Globus pallidus (tissue), 1 donor: Measurements from ENCODE around the gene IMPA2.
"Not testable (repeated sequence)": the region's sequence is repeated elsewhere in the genome, so short reads cannot be mapped to it uniquely, and the experiment has no call there.

Experiments
- DNase-seq: peaks from one replicate; pipeline ENCODE4 v3.0.0-alpha.2; 2015; ENCODE audit warnings: low spot score

The IMPA2 gene

DNA sequence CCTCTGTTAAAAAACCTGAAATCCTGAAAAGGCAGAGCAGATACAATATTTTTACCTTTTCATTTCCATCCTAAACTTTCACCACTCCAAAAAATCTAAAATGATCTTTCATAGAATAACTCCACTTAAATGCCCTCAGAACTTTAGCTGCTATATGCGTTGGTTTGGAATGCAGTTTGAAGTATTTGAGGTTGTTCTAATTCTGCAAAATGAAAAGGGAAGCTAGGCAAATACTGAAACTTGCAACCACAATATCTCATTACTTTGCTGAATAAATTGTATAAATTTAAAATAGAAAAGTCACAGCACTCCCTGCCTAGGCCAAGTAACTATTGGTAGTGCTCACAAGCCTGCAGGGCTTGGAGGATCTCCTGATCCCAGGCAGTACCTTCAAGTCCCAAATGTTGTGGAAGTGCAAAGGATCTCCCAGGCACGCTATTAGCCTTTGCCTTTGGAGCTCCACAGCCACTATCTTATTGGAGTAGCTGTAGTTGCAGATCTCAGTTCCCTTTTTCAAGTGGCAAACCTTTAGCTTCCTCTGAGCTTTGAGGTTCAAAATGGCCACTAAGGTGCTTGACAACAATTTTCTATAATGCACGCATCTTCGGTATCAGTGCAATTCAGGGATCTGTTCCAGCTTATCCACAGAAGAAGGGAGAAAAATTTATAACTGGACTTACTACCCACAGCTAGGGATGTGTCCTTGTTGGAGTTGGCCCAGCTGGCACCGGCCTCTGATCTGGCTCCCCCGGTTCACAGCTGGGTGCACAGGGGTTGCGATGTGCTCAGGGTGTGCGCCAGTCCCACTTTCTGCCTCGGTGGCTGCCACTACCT, 68.9 kb downstream of the IMPA2 start:
- peak; percentile 24 for DNase-seq

DNA sequence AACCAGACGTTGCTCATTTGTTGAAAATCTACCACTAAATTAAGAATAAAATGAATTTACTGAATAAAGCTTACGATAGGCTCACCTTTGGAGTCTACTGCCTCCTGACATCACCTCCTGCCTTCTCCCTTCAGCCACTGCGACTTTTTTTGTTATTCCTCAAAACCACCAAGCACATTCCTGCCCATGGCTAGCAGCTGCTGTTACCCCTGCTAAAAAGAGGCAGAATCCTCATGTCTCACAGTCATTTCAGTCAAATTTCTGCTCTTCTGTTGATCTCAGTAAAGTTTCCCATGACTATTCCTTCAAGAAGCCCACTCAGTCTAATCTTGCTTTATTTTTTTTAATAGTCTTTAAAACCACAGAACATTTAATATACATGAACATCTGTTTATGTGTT, 71.6 kb downstream of the IMPA2 start:
- no peak for DNase-seq

DNA sequence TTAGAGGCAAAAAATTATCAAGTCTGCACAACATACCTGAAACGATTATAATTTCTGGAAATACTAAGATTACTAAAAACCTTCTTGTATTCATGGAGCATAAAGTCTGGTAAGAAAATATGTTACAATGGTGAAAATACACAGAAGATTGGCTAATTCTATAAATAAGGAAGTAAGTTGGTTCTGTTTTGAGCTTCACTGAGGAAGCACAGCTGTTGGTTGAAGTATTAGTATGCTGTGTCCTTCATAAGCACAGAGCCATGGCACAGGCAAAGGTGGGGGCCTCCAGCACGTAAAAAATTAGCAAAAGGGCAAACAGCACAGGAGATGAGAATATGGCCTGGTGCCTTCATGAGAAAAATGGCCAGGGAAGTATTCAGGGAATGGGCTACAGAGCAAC, 72.0 kb downstream of the IMPA2 start:
- DNase-seq: no peak

DNA sequence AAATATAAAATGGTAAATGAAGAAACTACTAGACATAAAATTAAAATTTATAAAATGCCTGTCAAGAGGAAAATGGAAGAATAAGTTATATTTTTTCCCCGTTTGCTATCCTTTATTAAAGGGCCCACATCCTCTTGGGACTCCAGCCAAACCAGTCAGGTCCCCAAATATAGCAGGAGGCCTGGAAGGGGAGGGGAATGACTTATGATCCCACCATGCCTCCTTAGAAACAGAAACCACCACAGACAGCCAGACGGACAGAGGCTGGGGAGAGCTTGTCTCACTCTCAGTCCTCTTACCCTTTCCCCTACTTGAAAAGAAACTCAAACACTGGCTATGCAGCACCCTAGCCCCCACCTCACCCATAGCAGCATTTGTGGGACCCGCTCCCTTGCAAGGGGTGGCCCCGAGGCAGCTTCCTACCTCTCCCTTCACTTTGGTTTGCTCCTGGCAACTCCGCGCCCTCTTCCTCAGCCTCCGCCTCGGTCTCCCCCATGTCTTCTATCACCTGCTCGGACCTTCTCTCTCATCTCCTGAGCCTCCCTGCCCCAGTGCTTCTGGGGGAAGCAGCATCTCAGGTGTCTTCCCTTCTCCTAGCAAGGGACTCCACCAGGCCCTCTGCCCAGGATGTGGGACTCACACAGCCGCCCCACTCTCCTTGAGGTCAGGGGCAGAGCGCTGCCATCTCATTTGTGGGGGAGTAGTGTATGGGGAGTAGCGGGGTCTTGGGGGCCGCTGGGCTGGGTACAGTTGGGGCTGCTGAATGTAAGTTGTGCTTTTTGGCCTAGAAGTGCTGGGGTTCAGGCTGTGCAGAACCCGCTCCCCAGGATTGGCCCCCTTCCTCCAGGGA, 75.0 kb downstream of the IMPA2 start:
- DNase-seq: no peak

DNA sequence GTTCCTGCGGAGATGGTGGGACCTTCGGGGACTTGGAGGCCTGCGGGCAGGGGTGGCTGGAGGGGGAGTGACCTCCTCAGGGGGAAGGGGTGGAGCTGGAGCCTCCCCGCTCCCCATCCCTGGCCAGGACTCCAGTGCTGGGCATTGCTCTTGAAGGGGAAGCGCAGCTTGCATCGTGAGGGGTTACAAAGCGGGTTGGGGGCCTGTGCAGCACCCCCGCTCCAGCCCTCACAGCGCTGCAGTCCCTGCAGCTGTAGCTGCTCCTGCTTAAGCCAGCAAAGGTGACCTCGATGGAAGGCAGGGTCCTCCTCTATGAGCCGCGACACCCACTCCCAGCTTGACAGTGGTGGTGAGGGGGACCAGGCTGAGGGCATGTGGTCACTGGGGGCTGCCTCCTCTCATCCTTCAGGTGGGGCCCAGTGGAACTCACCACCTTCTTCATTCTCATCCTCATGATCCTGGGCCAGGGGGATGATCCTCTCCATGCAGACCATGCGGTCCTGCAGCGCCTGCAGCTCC, 75.6 kb downstream of the IMPA2 start:
- DNase-seq: no peak

DNA sequence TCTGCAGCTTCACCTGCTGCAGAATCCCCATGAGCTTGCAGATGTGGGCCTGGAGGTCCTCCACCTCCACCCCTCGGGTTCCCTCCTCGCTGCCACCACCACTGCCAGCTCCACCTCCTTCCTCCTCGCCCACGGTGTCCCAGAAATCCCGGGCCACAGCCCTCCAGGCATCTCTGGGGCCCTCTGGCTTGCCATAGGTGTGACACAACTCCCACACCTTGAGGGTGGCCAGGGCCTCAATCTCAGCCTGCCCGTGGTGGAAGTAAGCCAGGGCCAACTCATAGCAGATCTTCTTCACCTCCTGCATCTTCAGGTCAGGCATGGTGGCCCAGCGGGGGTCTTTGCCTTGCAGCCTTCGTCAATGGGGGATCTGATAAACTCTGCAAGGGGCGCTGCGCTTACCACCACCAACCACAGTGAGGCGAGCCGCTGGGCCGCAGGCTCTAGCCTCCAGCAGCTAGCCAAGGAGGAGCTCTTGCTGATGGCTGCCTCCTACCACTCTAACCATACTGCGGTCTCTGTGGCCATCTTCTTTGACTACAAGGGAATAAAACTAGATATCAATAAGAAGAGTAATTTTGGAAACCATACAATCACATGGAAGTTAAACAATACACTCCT, 76.2 kb downstream of the IMPA2 start:
- no peak for DNase-seq

DNA sequence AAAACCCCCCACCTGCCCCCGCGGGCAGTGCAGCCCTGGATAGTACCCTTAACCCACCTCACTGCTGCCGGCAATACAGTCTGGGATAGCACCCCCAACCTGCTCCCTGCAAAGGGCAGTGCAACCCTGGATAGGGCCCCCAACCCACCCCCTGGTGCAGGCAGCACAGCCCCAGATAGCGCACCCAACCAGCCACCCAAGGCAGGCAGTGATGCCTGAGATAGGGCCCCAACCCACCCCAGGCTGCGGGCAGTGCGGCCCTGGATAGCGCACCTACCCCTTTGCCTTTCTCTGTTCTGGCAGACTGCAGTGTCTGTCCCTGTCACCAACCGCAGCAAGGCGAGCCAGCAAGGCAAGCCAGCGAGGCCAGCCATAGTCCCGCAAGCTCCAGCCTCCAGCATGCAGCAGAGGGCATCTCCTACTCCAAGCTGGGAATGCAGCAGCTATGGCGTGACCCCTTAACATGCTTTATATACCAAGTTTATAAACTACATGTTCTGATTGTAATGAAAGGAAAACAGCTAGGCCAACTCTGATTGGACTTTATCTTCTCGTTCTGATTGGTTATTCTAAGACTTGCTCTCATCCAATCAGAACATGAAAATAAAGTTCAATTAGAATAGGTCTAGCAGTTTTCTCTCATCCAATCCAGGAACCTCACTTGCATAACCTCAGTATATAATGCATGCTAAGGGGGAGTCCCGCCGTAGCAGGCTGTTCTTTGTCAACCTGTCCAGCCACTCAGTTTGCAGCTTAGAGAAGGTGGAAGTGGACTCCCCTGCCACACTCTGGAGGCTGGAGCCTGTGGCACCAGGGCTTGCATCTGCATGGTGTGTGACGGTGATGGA, 78.3 kb downstream of the IMPA2 start:
- no peak for DNase-seq

DNA sequence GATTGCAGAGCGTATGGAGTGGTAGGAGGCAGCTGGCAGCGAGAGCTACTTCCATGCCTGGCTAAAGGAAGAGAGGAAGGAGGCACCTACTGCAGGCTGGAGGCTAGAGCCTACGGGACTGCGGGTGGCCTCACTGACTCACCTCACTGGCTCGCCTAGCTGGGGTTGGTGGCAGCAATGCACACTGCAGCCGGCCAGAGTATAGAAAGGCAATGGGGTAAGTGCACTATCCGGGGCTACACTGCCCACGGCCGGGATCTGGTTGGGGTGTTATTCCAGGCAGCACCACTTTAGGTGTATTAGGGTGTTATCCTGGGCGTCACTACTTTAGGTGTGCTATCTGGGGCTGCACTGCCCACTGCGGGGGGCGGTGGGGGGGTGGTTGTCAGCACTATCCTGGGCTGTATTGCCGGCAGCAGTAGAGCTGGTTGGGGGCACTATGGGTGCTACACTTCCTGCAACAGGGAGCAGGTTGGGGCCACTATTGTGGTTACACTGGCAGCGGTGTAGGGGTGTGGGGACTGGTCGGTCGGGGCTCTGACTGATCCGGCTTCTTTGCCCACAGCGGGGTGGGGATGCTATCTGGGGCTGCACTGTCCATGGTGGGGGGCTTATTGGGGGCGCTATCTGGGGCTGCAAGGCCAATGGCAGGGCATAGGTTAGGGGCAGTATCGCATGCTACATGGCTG, 79.0 kb downstream of the IMPA2 start:
- DNase-seq: no peak

DNA sequence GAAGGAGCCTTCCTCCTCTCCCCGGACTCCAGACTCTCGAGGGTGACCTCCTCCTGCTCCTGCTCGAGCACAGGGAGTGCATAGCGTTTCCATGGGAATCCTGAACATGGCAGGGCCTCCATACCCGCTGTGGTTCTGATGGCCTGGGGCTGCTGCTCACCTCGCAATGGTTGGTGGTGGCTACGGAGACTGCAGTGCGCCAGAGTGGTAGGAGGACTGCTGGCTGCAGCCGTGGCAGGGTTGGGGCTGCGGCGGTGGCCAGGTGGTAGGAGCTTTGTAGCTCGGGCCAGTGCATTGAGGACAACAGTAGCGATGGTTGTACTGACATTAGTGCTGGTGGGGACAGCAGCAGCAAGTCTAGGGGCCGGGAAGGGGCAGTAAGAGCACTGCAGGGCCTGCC, 80.4 kb downstream of the IMPA2 start:
- DNase-seq: no peak

DNA sequence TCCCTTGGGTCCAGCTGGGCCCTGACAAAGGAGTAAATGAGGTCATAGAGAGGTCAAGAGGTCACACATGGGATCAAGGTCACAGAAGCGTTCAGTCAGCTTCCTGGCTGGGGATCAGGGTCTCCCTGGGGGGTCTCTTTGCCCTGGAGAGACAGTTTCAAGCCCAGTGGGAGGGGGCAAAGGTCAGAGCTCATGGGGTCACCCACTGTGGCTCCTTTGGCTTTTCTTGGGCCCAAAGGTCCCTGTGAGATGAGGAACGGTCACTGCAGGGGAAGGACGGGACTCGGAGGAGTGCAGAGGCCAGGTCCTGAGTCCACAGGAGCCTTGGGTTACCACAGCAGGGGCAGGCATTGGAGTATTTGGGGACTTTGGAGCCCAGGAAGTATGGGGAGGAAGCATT, 81.7 kb downstream of the IMPA2 start:
- no peak for DNase-seq

DNA sequence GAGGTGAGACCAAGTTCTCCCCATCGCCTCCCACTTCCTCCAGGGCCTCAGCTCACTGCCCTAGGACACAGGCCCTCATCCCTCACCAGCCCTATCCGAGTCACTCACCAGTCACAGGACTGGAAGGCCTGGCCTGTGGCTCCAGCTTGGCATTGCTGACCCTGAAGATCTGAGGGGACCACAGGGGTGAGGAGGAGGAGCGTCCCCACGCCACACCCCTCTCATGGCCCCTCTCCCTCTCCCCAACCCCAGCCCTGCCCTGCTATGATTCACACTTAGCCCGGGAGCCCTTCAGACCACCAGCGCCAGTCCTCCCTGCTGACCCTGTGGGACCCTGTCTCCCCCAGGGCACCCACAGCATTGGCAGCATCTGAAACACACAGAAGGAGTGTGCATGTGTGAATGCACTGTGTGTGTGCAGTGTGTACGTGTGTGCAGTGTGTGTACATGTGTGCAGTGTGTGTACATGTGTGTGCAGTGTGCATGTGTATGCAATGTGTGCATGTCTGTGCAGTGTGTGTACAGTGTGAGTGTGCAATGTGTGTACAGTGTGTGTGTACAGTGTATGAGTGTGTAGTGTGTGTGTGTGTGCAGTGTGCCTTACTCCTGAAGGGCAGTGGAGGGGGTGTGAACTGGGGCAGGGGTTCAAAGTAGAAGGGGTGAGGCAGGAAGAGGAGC, 82.9 kb downstream of the IMPA2 start:
- DNase-seq: no peak

DNA sequence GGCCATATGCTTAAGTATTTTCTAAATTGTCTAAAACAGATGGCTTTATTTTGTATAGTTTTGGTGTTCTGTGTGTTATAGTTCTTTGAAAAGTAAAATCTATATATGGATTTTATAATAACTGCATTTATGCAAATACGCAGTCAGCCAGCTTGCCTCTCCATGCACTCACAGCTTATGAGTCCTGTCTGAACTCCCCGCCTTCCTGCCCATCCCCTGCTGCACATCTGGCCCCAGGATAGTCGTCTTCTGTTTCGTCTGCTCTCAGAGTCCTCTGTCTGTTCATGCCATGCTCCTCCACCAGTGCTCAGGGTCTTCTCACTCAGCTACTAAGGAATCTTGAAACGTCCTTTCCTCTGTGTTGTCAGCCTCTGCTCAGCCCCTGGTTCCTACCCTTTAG, 84.1 kb downstream of the IMPA2 start:
- DNase-seq: no peak

DNA sequence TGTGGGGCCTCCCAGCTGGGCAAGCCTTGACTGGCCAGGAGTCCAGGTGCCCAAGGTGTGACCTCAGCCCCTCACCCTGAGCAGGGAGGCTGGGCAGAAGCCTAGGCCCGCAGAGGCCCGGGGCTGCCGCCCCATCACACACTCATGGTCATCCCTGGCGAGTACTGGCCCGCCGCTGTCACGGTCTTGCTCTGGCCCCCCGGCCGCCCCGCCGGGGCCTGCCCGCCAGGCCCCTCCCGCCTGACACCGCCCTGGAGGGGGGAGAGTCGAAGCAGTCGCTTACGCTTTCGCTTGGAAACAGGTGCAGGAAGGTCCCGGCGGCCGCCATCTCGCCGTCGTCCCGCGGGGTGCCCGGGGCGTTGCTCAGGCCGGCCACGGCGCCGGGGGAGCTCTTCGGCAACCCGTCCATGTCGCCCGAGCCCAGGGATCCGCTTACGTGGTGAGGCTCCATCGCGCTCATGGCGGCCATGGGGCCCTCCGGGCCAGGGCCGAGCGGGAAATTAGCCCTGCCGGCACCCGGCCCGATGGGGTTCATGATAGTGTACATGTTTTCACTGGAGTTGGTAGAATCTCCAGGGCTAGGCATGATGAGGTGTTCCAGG, 85.7 kb downstream of the IMPA2 start:
- DNase-seq: no peak

DNA sequence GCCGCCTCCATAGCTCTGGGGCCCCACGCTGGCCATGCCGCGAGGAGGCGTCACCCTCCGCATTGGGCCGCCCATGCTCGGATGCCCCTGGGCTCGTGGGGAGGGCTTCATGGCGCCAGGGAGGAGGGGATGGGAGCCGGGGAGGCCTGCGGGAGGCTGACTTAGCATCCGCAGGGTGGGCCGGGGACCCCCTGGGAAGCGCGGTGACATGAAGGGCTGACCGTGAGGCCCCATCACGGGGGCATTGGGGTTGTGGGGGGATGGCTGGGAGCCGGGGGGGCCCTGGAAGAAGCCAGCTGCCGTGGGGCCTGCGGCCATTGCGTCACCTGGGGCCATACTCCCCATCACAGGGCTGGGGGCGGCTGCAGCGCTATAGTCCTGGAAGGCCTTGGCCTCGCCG, 86.4 kb downstream of the IMPA2 start:
- no peak for DNase-seq

DNA sequence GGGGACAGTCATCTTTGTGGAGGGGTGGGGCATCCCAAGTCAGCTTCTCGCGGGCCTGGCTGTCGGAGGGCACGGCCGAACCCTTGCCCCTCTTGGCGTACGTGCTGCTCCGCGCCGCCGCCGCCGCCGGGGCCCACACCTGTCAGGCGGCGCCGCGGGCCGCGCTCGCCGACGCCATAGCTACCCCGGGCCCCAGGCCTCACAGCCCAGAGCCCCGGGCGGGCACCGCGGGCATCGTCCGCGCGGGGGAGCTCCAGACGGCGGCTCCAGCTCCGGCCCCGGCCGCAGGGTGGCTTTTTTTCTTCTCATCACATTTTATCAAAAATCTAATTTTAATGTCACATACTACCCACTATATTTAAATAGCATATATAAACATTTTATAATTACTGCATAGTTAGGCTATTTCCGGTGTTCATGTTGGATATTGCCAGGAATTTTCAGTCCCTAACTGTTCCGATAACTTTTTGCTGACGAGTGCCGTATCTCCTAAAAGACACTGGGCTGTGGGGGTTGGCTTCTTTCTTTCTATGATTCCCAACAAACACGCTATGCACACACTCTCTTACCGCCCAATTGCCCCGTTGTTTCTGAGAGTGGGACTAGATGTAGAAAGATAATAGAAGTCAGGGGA, 87.1 kb downstream of the IMPA2 start:
- DNase-seq: not testable (repeated sequence)

DNA sequence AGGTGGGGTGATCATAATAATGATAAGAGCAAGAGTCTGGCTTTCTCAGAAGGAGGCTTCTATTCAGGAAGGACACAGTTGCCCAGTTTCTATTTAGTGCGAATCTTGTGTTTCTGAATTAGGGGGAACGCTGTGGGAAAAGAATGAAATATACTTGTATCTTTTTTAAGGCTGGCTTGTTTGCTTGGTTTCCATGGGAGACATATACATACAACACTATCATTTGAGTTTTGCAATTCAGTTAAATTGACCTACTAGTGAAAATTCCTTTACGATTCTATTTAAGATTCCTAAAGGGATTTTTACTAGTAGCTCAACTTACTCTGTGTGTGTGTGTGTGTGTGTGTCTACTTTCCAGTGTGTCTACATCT, 87.6 kb downstream of the IMPA2 start:
- no peak for DNase-seq

DNA sequence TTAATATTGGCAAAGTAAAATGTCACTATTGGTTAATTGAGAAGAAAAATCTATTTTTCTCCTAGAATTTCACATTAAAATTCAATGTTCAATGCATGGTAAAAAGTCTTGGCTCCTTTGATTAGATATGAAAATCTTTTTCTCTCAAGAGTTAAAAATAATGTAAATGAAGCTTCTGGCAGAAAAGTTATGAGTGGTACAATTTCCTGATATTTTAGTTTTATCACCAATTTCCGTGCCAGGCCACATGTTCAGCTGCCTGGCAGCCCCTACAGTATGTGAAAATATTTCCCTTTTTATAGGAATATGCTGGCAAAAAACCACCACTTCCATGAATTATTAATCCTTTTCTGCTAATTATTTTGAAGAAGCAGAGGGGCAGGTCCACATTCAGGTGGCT, 89.8 kb downstream of the IMPA2 start:
- not testable (repeated sequence) for DNase-seq

DNA sequence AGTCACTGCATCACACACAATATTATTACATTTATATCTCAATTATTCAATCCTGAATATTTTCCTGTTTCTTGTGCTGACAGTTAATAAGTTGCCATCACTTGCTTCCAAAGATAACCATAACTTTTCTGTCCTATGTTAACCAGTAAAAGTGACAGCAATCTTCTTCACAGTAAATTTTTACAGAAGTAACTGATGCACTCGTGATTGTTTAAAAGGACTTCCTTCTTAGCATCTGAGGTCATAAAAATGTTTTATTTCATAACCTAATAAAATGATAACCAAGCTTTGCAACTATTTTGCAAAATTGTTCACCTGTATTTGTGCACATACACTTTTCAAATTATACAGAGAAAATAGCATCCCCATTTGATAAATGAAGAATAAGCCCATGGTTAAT, 91.7 kb downstream of the IMPA2 start:
- no peak for DNase-seq

DNA sequence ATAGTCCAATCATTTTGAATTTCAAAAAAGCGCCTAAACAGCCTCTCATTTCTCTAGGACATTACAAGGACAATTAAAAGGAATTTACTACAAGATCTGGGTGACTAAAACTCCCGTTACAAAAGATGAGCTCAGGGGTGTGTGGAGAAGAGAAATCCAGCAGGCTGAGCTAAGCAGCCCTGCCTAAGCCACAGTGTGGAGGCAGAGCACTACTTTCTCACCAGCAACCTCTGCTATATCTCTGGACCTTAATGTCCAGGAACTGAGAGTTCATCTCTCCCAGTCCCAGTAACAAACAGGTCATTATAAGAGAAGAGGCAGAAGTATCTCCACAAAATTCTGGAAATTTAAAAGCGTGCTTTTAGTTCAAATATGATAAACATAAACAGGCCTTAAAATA, 93.4 kb downstream of the IMPA2 start:
- DNase-seq: no peak
